ENCODE measurements around the gene TEF.

- TF ChIP-seq CTCF (IDR thresholded peaks at IDR 0.05) (no peak), POLR2AphosphoS5 (IDR thresholded peaks at IDR 0.05) (no peak), POLR2A (IDR thresholded peaks at IDR 0.05; ENCODE audit: low read depth) (no peak), EP300 (IDR thresholded peaks at IDR 0.05) (no peak)
These were observed 30.7 kb upstream of the TEF start for GRCh38 chr22:41351011-41351410.

Measured in esophagus muscularis mucosa (tissue), 4 donors.